Stimulated activated CD8-positive, alpha-beta memory T cell treated with anti-CD3 and anti-CD28 coated beads, Interleukin-2, amount 100 ng/mL, for 48 hours (primary cell): ENCODE data around the gene C3.

Source experiments
- DNase-seq, 2 donors: peaks; one replicate each; pipeline ENCODE4 v3.0.0-alpha.2; 2020; ENCODE audit warnings: low read depth in 2 of 2

C3 gene

DNA sequence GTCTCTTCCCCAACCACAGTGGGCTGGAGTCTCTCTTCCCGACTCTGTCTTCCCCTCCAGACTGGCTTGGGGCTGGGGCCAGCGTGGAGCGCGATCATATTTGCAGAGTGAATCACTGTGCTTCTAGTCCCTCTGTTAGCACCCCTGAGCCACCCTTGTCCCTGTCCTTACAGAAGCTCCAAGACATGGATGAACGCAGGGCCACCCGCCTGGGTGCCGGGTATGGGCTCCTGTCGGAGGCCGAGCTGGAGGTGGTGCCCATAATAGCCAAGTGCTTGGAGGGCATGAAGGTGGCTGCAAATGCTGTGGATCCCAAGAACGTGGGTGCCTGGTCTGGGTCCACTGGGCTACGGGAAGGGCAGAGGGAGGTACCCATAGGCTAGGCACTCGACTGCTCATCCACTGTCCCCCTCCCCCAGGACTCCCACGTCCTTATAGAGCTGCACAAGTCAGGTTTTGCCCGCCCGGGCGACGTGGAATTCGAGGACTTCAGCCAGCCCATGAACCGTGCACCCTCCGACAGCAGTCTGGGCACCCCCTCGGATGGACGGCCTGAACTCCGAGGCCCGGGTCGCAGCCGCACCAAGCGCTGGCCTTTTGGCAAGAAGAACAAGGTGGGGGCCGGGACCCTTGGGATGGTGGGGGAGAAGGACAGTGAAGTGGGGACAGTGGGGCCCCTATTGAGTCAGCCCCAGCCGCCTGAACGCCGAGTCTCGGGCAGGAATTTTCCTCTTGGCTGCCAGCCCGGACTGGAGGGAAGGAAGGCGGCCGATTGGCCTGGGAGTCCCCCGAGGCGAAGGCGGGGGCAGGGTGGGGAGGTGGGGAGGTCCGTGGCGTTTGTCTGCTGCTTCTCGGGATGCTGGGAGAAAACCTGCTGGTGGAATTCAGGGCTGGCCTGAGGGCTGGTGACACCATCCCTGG lies 24.2 kb upstream of the C3 start:
- no peak for DNase-seq

DNA sequence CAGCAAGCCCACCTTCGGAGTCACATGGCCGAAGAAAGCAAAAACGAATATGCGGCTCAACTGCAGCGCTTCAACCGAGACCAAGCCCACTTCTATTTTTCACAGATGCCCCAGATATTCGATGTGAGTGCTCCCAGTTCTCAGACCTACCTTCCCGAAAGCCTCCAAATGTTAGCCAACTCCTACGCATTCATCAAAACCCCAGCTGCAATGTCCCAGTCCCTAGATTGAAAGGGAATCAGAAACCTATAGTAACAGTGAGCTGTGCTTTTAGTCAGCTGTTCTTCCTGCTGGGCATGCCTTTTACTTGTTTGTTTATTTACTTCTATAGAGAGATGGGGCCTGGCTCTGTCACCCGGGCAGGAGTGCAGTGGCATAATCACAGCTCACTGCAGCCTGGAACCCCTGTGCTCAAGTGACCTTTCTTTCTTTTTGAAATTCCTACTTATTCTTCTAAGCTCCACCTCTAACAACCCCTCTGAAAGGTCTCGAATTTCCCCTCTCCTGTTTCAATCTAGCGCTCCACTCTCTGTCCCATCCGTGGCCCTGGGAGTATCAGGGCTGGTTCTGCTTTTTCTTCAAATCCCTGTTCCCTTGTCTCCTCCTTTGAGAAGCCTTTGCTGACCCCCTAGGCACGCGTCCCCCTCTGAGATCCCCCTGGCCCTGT lies 23.4 kb upstream of the C3 start:
- no peak for DNase-seq

DNA sequence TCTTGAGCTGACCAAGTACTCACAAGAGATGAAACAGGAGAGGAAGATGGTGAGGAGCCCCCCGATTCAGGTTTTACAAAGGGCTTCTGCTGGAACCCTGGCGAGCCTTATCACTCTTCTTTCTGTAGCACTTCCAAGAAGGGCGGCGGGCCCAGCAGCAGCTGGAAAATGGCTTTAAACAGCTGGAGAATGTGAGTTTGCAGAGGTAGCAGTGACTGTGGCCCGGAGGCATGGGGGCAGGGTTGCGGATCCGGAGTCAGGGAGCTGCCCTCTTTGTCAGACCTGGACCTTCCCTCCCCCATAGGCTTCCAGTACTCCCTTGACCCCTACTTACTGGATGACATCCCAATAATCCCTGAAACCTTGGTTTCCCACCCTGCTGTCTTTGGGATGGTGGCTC lies 22.6 kb upstream of the C3 start:
- DNase-seq: no peak

DNA sequence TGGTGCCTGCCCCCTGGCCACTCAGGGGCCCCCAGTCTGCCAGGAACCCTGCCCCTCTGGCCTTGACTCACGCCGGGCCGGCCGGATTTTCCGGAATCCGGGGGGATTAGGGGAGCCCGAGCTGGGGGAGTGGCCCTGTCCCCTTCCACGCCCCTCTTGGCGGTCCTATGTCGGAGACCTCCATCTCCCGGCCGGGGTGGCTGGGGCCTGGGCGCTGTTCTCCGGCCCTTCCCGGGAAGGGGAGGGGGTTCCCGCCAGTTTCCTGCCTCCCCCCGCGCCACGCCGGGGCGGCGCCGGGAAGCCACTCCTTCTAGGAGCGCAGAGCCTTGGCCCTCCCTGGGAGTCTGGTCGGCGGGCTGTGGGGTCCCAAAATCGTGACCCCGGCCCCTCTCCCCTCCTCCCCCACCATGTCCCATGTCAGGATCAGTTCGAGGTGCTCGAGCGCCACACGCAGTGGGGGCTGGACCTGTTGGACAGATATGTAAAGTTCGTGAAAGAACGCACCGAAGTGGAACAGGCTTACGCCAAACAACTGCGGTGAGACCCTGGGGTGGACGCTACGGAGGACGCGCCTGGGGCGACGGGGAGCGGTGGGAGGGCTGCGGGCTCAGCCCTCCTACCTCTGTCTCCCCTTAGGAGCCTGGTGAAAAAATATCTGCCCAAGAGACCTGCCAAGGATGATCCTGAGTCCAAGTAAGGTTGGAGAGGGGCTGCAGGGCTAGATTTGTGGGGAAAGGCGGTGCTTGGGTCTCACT lies 20.3 kb upstream of the C3 start:
- DNase-seq: no peak

DNA sequence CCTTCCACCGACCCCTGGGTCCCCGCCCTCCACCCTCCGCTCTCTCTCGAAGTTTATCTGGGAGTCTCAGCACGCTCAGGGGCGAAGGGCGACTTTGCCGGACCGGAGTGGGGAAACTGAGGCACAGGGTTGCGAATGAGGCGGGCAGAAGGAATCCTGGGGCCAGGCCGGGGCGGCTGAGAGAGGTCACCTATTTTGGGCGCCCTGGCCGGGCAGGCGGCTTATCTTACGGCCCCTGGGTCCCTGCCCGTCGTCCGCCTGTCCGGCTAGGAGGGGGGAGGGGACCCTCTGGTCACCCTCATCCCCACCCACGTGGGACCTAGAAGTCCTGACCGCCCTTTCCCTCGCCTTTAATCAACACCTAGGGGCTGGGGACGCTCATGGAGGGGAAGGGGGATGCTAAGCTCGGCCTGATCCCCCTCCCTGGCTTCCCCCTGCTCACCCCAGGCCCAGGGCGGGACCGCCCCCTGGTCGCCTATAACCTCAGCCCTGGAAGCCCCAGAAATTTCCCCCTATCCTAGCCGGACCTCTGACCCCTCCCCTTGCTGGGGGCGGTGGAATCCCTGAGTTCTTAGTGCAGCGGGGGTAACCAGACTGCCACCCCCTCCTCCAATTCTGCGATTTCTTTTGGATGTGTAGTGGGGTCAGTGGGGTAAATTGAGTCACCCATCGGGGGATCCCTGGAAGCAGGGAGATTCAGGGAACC lies 19.6 kb upstream of the C3 start:
- no peak for DNase-seq

DNA sequence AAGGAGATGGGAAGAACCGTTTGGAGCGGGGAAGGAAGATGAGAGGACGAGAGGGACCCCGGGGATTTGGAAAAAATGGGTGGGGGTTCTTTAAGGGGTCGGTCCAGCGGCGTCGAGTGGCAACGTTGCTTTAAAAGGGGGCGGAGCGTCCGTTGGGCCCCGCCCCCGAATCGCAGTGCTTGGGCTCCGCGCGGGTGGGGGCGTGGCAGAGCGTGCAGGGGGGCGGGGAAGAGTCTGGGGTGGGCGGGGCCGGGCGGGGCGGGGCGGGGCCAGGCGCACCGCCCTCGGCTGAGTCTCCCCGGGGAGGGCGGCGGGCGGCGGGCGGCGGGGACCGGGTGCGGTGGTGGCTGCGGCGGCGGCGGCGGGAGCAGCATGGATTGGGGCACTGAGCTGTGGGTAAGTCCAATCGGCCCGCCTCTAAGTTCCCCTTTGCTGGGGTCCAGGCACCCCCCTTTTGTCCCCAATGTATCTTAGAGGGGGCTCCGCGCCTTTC lies 19.0 kb upstream of the C3 start, which contains the start of gene TRIP10:
Gene TRIP10, plus strand, starts transcription at position 291 of the 493 bp plus-strand sequence. Its CDS starts 82 bp downstream, at position 373.
- peak; percentile 73 to 75 for DNase-seq

DNA sequence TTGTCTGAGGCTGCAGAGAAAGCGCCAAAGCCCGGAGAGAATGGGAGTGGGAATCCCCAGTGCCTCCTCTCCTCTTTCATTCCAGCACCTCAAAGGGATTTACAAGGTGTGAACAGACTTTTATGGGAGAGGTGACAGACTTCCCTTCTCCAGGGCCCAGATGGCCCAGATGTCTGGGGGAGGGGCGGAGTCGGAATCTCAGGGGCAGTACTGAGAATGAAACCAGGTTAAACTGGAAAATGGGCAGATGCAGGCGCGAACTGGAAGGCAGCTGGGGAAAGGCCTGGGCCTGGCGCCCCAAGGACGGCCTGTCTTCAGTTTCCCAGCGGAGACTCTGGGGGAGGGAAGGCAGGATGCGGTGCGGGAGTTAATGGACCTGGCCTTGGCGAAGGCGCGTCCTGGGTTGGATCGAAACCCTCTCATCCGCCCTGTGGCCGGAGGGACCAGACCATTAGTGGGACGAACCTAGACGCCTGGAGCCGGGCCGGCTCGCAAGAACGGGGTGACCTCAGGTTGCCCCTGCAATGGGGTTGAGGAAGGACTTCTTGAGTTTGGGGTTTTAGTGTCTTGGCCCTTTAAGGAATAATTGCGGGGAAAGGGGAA lies 18.4 kb upstream of the C3 start:
- DNase-seq: no peak

DNA sequence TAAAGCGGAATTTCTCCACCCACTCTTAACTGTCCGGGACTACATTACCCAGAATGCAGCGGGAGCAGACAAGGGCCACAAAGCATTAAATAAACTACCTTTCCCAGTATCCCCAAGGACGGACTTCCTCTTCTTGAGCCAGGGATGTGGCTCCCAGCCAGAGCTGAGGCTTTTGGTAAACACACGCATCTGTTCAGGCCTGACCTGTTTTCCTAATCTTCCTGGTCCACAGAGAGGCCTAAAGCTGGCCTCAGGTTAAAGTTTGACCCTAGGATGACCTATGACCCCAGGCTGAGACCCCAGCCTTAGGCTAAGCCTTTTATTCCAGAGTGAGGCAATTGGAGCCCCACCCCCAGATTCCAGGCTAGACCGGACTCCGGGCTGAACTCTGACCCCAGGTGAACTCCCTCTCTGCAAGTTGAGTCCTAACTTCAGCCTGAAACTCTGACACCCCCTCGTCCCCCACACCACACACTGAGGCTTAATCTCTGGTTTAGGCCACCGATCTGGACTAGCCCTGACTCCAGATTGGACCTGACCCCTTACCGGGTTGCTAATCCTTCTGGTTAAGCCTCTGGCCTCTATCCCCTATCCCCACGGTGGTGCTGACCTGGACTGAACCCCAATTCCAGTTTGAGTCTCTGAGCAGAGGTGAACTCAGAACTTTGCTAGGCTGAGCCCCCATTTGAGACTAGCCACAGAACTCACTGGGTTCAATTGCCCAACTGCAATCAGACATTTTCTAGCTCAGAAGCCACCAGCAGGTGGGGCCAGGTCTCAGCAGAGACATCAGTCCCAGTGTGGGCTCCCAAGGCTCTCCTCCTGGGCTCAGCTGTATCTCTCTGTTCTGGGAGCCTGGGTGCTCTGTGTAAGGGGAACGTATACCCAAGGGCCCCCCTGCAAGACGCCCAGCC lies 17.7 kb upstream of the C3 start:
- DNase-seq: peak; percentile 71 to 73

DNA sequence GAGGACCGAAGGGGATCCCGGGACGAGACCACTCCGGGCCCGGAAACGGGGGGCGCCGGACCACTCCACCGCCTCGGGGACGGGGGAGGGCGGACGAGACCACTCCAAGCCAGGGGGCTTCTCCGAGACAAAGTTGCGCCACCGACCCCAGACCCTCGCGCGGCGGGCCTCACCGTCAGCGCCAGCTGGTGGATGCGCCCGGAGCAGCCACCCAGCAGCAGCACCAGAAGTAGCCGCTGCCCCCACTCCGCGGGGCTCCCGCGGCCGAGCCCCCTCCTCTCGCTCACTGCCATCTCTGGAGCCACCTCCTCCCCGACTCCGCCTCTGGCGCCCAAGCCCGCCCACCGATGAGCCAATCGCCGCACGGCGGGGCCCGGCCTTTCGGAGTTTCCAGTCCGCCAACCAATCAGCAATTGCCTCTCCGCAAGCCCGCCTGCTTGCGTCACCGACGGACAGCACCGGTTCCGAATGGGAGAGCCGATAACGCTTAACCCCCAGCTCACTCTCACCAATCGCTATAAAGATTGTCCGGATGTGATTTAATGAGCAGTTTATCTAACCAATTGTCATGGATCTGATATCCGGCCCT lies 16.9 kb upstream of the C3 start, which contains the start of gene GPR108:
Gene GPR108, minus strand, starts transcription at position 297 of the 589 bp plus-strand sequence. Its CDS starts 4 bp downstream, at position 293.
- DNase-seq: peak; percentile 98

DNA sequence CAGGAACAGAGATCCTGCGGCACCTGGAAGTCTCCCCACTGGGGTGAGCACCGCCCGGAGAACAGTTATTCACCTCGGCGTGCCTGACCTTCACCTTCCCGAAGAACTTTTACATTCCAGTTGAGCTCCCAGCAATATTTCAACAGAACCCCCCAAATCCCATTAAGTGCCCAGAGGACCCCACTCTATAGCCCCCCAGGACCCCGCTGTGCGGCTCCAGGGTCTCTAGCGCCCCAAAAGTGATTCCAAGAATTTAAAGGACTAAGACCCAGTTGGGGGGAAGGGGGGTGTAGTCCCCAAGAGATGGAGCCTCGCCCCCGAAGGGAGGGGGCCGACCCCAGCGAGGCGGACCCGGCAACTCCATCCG lies 16.4 kb upstream of the C3 start:
- DNase-seq: no peak

DNA sequence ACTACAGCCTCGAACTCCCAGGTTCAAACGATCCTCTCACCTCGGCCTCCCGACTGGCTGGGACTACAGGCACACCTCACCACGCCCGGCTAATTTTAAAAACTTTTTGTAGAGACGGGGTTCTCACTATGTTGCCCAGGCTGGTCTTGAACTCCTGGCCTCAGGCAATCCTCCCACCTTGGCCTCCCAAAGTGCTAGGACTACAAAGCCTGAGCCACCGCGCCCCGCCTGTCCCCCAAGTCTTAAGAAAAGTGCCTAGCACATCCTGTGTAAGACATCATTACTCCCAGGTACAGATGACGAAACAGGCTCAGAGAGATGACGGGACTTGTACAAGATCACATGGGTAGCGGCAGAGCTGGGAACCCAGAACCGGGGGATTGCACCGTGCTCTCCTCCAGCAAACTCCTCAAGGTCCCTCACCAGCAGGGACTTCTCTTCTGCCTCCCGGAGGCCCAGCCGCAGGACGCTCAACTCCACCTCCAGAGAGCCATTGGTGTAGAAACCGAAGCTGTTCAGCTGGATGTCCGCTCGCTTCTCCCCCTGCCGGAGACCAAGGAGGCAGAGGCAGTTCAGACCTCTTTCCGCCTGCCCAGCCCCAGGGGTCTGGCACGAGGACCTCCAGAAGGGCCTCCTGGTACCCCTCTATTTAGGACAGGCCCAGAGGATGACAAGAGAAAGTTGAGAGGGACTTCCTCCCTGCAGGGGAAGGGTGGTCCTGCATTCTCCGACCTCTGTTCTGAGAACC lies 15.9 kb upstream of the C3 start:
- peak in 1 of 2 donors; percentile 54 for DNase-seq

DNA sequence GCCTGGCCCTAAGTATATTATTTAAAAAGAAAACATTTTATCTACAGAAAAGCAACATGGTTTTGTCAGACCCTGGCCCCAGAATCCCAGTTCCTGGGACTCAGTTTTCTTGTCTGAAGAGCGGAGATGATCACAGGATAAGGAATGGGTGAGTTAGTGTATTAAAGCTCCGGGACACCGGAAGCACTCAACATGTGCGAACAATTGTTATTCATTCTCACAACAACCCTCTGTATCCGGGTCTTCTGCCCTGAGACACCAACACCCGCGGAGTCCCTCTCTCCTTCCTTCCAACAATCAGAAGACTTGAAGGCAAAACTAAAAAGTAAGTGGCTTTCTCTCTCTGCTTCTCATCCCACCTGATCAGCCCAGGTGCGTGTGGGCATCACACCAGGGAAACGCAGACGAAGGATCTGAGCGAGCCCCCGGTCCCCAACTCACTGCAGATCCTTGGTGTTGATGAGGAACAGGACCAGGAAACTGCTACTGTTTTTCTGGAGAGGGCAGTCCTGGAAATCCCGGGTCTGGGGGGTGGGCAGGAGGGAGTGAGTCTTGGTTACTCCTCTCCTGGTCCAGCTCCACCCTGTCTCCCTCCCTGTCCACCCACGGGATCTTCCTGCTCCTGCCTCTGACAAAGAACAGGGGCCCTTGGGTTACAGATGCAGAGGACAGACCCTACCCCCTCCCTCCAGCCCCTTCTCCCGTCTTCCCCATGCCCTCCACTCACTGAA lies 14.9 kb upstream of the C3 start:
- DNase-seq: no peak

DNA sequence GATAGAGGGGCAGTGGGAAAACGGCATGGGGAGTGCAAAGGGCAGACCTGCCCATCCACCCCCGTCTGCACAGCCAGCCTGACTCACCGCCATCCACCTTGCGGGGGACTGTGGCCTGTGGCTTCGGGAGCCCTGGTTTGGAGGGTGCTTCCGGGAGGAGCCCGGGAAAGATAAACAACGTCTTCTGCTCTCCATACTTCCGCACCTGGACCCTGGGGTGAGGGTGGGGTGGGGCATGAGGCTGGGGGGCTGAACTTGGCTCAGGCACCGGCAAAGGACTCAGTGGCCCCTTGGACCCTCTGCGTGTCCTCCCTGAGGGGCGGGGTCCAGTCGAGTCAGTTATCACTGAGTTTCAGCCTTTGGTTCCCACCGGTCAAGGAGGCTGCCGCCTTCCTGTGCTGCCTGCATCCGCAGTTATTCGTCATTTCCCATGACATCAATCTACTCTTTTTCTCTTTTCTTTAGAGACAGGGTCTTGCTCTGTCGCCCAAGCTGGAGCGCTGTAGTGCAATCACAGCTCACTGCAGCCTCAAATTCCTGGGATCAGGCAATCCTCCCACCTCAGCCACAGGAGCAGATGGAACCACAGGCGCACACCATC lies 13.7 kb upstream of the C3 start:
- DNase-seq: no peak

DNA sequence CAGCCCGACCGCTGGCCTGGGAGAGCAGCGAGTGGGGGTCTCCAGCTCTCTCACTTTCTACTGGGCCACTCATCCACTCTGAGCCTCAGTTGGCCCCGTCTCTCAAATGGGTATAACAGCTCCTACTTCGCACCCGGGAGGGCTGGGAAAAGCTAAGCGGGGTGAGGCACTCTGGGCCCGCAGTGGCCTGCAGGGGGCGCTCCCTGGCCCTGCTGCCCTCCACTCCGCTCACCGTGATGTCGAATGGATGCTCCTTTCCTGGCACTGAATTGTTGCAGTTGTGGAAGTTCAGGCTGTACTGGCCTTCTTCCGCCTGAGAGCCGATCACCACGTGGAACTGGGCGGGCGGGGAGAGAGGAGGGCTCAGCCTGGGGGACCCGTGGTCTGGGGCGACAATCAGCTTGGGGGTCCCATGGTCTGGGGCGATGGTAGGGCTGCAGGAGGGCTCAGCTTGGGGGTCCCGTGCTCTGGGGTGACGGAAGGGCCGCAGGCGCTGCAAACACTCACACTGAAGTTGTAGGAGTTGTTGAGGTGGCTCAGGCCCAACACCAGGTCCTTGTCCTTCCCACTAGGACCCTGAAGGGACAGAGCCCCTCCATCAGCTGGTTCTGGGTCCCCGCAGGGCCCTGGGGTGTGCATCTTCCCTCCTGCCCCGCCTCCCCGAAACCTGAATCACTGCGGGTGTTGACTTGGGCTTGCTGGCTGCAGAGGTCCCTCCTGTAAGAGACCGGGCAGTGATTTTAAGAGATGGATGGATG lies 13.1 kb upstream of the C3 start:
- DNase-seq: no peak

DNA sequence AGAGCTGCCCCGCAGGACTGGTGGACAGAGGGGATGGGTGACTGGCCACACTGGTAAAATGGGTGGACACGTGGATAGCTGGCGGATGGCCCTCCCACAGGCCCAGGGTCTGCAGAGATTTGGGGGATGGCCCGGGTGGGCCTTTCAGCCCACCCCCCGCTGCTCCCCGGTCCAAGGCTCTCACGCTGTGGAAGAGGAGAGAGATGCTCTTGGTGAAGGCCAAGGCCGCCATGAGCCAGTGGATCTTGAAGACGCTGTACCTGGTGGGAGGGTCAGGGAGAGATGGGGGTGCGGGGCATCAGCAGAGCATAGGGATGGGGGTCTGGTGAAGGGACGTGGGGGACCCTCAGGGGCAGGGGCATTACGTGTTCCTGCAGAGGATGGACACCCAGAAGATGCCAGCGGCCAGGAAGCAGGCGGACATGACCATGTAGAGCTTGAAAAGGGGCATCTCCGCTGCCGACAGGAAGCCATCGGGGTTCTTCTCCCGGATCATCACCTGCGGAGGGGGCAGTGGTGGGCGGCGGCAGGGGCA lies 12.4 kb upstream of the C3 start:
- no peak for DNase-seq

DNA sequence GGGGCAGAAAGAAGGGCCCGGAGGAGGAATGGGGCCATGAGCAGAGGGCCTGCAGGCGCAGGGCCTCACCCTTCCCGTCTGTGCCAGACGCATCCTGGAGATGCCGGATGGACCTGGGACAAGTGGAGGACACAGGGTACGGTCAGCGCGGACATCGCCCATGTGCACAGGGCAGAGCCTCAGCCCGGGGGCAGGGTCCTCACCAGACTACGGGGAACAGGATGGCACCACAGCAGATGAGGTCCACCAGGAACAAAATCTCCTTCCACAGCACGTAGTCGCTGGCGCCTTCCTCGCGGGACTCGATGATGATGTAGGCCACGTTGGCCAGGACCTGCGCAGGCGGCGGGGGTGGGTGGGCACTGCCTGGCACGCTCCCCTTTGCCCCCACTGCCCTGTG lies 11.4 kb upstream of the C3 start:
- DNase-seq: no peak
